ENCODE measurements around the gene PCDHB6.
"Not testable (repeated sequence)": the region's sequence is repeated elsewhere in the genome, so short reads cannot be mapped to it uniquely, and the experiment has no call there.

The PCDHB6 gene

GRCh38 chr5:141172381-141173204 is 22.7 kb downstream of the PCDHB6 start, which contains the start of gene PCDHB7:
PCDHB7 (plus strand) TSS chr5:141172644; CDS start chr5:141172836, 192 bp downstream.
- DNase-seq (ENCODE audit: low read depth in 2 of 2) = no peak

GRCh38 chr5:141174291-141175104 is 24.6 kb downstream of the PCDHB6 start:
- not testable (repeated sequence) for DNase-seq (ENCODE audit: low read depth in 2 of 2)

- DNase-seq (ENCODE audit: low read depth in 2 of 2) = no peak
These were observed 26.1 kb downstream of the PCDHB6 start for GRCh38 chr5:141175933-141176332.

- DNase-seq (ENCODE audit: low read depth in 2 of 2) = not testable (repeated sequence)
These were observed 27.8 kb downstream of the PCDHB6 start, which contains the start of gene PCDHB8 for GRCh38 chr5:141177577-141178191. PCDHB8 (plus strand) TSS chr5:141177790; CDS start chr5:141178035, 245 bp downstream.

GRCh38 chr5:141179371-141179770 is 29.5 kb downstream of the PCDHB6 start:
- DNase-seq (ENCODE audit: low read depth in 2 of 2) = not testable (repeated sequence)

- DNase-seq (ENCODE audit: low read depth in 2 of 2) = not testable (repeated sequence)
These were observed 30.0 kb downstream of the PCDHB6 start for GRCh38 chr5:141179876-141180275.

- no peak for DNase-seq (ENCODE audit: low read depth in 2 of 2)
These were observed 30.5 kb downstream of the PCDHB6 start for GRCh38 chr5:141180313-141180712.

- no peak for DNase-seq (ENCODE audit: low read depth in 2 of 2)
These were observed 32.4 kb downstream of the PCDHB6 start, which contains the start of gene PCDHB16 for GRCh38 chr5:141182248-141182647. PCDHB16 (plus strand) TSS chr5:141182387; CDS start chr5:141182560, 173 bp downstream.

- DNase-seq (ENCODE audit: low read depth in 2 of 2) = not testable (repeated sequence)
These were observed 34.4 kb downstream of the PCDHB6 start for GRCh38 chr5:141184117-141184855.

- no peak for DNase-seq (ENCODE audit: low read depth in 2 of 2)
These were observed 37.1 kb downstream of the PCDHB6 start, which contains the start of gene PCDHB9 for GRCh38 chr5:141186897-141187512. PCDHB9 (plus strand) TSS chr5:141187161; CDS start chr5:141187319, 158 bp downstream.

- not testable (repeated sequence) for DNase-seq (ENCODE audit: low read depth in 2 of 2)
These were observed 38.8 kb downstream of the PCDHB6 start for GRCh38 chr5:141188682-141189081.

GRCh38 chr5:141189131-141189530 is 39.3 kb downstream of the PCDHB6 start:
- not testable (repeated sequence) for DNase-seq (ENCODE audit: low read depth in 2 of 2)

- no peak for DNase-seq (ENCODE audit: low read depth in 2 of 2)
These were observed 42.4 kb downstream of the PCDHB6 start, which contains the start of gene PCDHB10 for GRCh38 chr5:141192110-141192725. PCDHB10 (plus strand) TSS chr5:141192353; CDS start chr5:141192553, 200 bp downstream.

- DNase-seq (ENCODE audit: low read depth in 2 of 2) = not testable (repeated sequence)
These were observed 44.5 kb downstream of the PCDHB6 start for GRCh38 chr5:141194332-141194731.

- DNase-seq (ENCODE audit: low read depth in 2 of 2) = no peak
These were observed 46.5 kb downstream of the PCDHB6 start for GRCh38 chr5:141196363-141196762.

- DNase-seq (ENCODE audit: low read depth in 2 of 2) = no peak
These were observed 49.7 kb downstream of the PCDHB6 start, which contains the start of gene PCDHB11 for GRCh38 chr5:141199359-141200235. PCDHB11 (plus strand) TSS chr5:141199627; CDS start chr5:141199775, 148 bp downstream.

- not testable (repeated sequence) for DNase-seq (ENCODE audit: low read depth in 2 of 2)
These were observed 51.3 kb downstream of the PCDHB6 start for GRCh38 chr5:141201126-141201525.

GRCh38 chr5:141201646-141202045 is 51.8 kb downstream of the PCDHB6 start:
- not testable (repeated sequence) for DNase-seq (ENCODE audit: low read depth in 2 of 2)
